ENCODE measurements around the gene REEP6. TPM values are rescaled to one million over a fixed set of nuclear protein-coding genes. Genes with fewer than 3 reads are reported as not detected.

Gene REEP6
- polyA plus RNA-seq, 3 donors: 0.51 to 1.8 (median 0.81) TPM

DNA sequence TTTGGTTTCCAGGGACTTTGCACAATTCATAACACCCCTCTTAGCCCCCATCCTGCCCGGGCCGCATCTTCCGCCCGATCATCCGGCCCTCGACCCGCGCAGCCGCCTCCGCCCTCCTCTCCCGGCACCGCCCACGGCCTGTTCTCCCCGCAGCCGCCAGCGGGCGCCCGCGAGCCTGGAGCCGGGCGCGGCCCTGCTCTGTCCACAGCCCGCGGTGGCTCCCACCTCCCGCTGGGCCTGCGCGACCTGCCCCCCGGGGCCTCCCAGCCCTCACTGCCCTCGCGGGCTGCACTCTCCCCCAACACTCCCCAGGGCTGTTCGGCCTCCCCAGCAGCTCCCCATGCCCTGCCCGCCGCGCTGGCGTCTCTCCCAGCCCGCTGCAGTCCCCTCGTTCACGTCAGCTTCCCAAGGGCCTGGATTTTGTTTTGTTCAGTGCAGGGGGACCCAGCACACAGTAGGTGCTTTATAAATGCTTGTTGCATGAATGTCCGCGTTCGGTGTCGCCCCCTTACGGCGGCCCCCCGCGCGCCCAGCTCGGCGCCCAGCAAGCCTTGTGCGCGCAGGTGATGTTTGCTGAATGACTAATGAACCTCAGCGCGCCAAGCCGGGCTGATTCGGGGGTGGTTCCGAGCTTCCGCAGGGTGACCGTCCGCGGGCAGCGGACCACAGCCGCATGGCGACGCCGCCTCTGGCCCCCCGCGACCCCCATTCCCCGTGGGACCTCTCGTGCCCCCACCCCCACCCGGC lies 45.6 kb upstream of the REEP6 start:
- Histone ChIP-seq H4K20me1 (ENCODE audit: insufficient read depth, low read length) (peaks cover 68% of the 10 kb centered on the region), H2AFZ (ENCODE audit: insufficient read depth, low read depth, low read length, poor library complexity, severe bottlenecking) (peak overlapping the region; percentile 82), H3K4me2 (replicated peaks; ENCODE audit: extremely low read depth, low read length, poor library complexity, severe bottlenecking) (peak overlapping the region; percentile 87), H3K4me3 (replicated peaks in 1 of 3; ENCODE audit: low read depth in 2 of 3, low read length in 3 of 3) (peak overlapping the region; percentile 1 to 74 (median 37)), H3K27ac (ENCODE audit: low read depth in 1 of 2, low read length in 2 of 2) (no peak overlapping the region), H3K4me1 (ENCODE audit: control insufficient read depth in 1 of 2, insufficient read depth in 2 of 2, low read length in 2 of 2) (peaks cover 14 to 32% of the 10 kb centered on the region in 2 donors), H3K9ac (ENCODE audit: insufficient read depth, low read length, poor library complexity, severe bottlenecking) (peak overlapping the region; percentile 57), H3K36me3 (replicated peaks in 1 of 2; ENCODE audit: control insufficient read depth in 1 of 2, insufficient read depth in 2 of 2, low read length in 2 of 2) (peaks cover 18 to 25% of the 10 kb centered on the region in 2 donors), H3K79me2 (ENCODE audit: insufficient read depth, low read length) (peaks cover 7% of the 10 kb centered on the region), H3K27me3 (ENCODE audit: control insufficient read depth in 2 of 2, insufficient read depth in 2 of 2, low read length in 2 of 2) (peaks cover 33 to 53% of the 10 kb centered on the region in 2 donors), H3K9me3 (replicated peaks in 1 of 2; ENCODE audit: control insufficient read depth in 1 of 2, insufficient read depth in 1 of 2, low read length in 2 of 2) (peaks cover 0 to 18% of the 10 kb centered on the region in 2 donors)
- peaks cover 20% of the 10 kb centered on the region for H3K4me1 Mint-ChIP-seq
- intact Hi-C loops (cut with micrococcal nuclease): loop anchor here in 1 of 2 donors (10.0 kb wide), 1 partner anchor 69 kb away; the partner anchor contains the start of gene ADAMTSL5
- WGBS (ENCODE audit: insufficient coverage): 4% methylated on average over 67 of the region's 70 CpGs
- H3K4me3 Mint-ChIP-seq: peak overlapping the region; percentile 69 to 87
- peaks cover 0 to 21% (median 11%) of the 10 kb centered on the region in 7 donors for H3K9me3 Mint-ChIP-seq
- peak; percentile 39 to 61 (median 59) for DNase-seq
- no peak overlapping the region for H3K27ac Mint-ChIP-seq
- TF ChIP-seq, protein P1, sequence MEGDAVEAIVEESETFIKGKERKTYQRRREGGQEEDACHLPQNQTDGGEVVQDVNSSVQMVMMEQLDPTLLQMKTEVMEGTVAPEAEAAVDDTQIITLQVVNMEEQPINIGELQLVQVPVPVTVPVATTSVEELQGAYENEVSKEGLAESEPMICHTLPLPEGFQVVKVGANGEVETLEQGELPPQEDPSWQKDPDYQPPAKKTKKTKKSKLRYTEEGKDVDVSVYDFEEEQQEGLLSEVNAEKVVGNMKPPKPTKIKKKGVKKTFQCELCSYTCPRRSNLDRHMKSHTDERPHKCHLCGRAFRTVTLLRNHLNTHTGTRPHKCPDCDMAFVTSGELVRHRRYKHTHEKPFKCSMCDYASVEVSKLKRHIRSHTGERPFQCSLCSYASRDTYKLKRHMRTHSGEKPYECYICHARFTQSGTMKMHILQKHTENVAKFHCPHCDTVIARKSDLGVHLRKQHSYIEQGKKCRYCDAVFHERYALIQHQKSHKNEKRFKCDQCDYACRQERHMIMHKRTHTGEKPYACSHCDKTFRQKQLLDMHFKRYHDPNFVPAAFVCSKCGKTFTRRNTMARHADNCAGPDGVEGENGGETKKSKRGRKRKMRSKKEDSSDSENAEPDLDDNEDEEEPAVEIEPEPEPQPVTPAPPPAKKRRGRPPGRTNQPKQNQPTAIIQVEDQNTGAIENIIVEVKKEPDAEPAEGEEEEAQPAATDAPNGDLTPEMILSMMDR (IDR thresholded peaks at IDR 0.05): peak; percentile 96
- H3K27me3 Mint-ChIP-seq (ENCODE audit: low read depth in 3 of 3): peaks cover 40 to 65% (median 44%) of the 10 kb centered on the region in 3 donors
- H3K36me3 Mint-ChIP-seq: peaks cover 24 to 27% of the 10 kb centered on the region in 2 donors

- Histone ChIP-seq H3K4me2 (replicated peaks; ENCODE audit: extremely low read depth, low read length, poor library complexity, severe bottlenecking) (peak overlapping the region; percentile 87), H3K27ac (ENCODE audit: low read depth in 1 of 2, low read length in 2 of 2) (no peak overlapping the region), H3K9me3 (replicated peaks in 1 of 2; ENCODE audit: control insufficient read depth in 1 of 2, insufficient read depth in 1 of 2, low read length in 2 of 2) (peaks cover 0 to 23% of the 10 kb centered on the region in 2 donors), H3K9ac (ENCODE audit: insufficient read depth, low read length, poor library complexity, severe bottlenecking) (no peak overlapping the region), H3K27me3 (ENCODE audit: control insufficient read depth in 2 of 2, insufficient read depth in 2 of 2, low read length in 2 of 2) (peaks cover 40 to 61% of the 10 kb centered on the region in 2 donors), H3K4me1 (ENCODE audit: control insufficient read depth in 1 of 2, insufficient read depth in 2 of 2, low read length in 2 of 2) (peaks cover 14 to 32% of the 10 kb centered on the region in 2 donors), H3K36me3 (replicated peaks in 1 of 2; ENCODE audit: control insufficient read depth in 1 of 2, insufficient read depth in 2 of 2, low read length in 2 of 2) (peaks cover 11 to 17% of the 10 kb centered on the region in 2 donors), H3K4me3 (replicated peaks in 1 of 3; ENCODE audit: low read depth in 2 of 3, low read length in 3 of 3) (no peak overlapping the region), H3K79me2 (ENCODE audit: insufficient read depth, low read length) (peaks cover 1% of the 10 kb centered on the region), H4K20me1 (ENCODE audit: insufficient read depth, low read length) (peaks cover 60% of the 10 kb centered on the region), H2AFZ (ENCODE audit: insufficient read depth, low read depth, low read length, poor library complexity, severe bottlenecking) (no peak overlapping the region)
- TF ChIP-seq, protein P1 (IDR thresholded peaks at IDR 0.05): no peak
- DNase-seq: no peak
- 1% methylated on average over 94 of the region's 99 CpGs for WGBS (ENCODE audit: insufficient coverage)
- no peak overlapping the region for H3K27ac Mint-ChIP-seq
- no peak overlapping the region for H3K4me3 Mint-ChIP-seq
- H3K9me3 Mint-ChIP-seq: peaks cover 0 to 27% (median 15%) of the 10 kb centered on the region in 7 donors
- peaks cover 17 to 25% of the 10 kb centered on the region in 2 donors for H3K36me3 Mint-ChIP-seq
- peaks cover 17% of the 10 kb centered on the region for H3K4me1 Mint-ChIP-seq
- peaks cover 48 to 72% (median 52%) of the 10 kb centered on the region in 3 donors for H3K27me3 Mint-ChIP-seq (ENCODE audit: low read depth in 3 of 3)
- intact Hi-C loops (cut with micrococcal nuclease): loop anchor here in 1 of 2 donors (10.0 kb wide), 1 partner anchor 69 kb away; the partner anchor contains the start of gene ADAMTSL5
These were observed 44.9 kb upstream of the REEP6 start for GRCh38 chr19:1445932-1446712.
